Colonic mucosa (tissue), 4 donors: ENCODE results near the gene HTR2A. TPM values are rescaled to one million over a fixed set of nuclear protein-coding genes. Genes with fewer than 3 reads are reported as not detected.

Experiments
- DNase-seq: peaks from one replicate; pipeline ENCODE4 v3.0.0-alpha.2; 2020
- H3K27ac ChIP-seq: fragments of 200-600 bp; one replicate; pipeline ENCODE4 v1.8.0; 2021
- H3K27me3 ChIP-seq: fragments of 200-600 bp; one replicate; pipeline ENCODE4 v1.8.0; 2021
- H3K36me3 ChIP-seq: fragments of 200-600 bp; one replicate; pipeline ENCODE4 v1.8.0; 2021
- H3K4me1 ChIP-seq: fragments of 200-600 bp; one replicate; pipeline ENCODE4 v1.8.0; 2021; ENCODE audit warnings: mild to moderate bottlenecking
- H3K4me3 ChIP-seq: fragments of 200-600 bp; one replicate; pipeline ENCODE4 v1.8.0; 2021
- H3K9ac ChIP-seq, 2 donors: one replicate each; pipeline ENCODE4 v1.7.0; 2013; ENCODE audit warnings: control low read depth in 2 of 2, low read depth in 2 of 2, low read length in 2 of 2
- H3K9me3 ChIP-seq: fragments of 200-600 bp; one replicate; pipeline ENCODE4 v1.8.0; 2021
- intact Hi-C: fragments of 100-400 bp; cut with DNase I; formaldehyde crosslinking; loops from one replicate; pipeline ENCODE4 v1.14.1; 2022
- total RNA-seq, 2 donors: library from RNA; stranded (reverse); fragmentation: NEBNext Ultra II Directional in 1 of 2; extraction: Animal tissue kit (Norgen Biotek cat#: 25700) in 1 of 2; gene quantifications; one replicate each; pipeline ENCODE4 v1.2.1, GENCODE V29; 2021
- TF ChIP-seq, protein P1 (sequence below): fragments of 200-600 bp; IDR thresholded peaks from one replicate; pipeline ENCODE4 v1.8.0; 2022; ENCODE audit warnings: antibody characterized with exemption, mild to moderate bottlenecking
- donor health status: healthy.
- donor health status: DM: no; HTN: no; CAD: no.
- donor health status: DM: no; HTN: no; CAD: no.

HTR2A gene
- total RNA-seq, 2 donors from 2014 or later, result 0.19 to 0.35 TPM

DNA sequence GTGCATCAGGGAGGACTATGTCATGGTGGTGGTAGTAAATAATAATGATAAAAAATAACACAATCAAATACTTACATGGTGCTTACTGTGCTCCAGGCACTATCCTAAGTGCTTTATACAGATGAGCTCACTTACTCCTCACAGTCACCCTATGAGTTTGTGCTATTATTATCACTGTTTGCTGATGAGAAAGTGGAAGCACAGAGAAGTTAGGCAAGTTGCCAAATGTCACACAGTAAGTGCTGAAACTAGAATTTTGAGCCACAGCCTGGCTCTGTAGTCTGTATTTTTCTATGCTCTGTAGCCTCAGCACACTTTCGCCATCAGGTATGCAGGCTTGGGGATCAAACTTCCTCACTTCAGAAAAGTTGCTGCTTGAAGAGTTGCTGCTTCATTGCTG lies 46.6 kb downstream of the HTR2A start:
- DNase-seq, result no peak
- intact Hi-C loops, result no loop called here
- Histone ChIP-seq H3K27me3 (no peaks in the 10 kb centered on the region), H3K9ac (no peak overlapping the region), H3K4me1 (no peaks in the 10 kb centered on the region), H3K36me3 (no peaks in the 10 kb centered on the region), H3K27ac (no peak overlapping the region), H3K9me3 (no peaks in the 10 kb centered on the region), H3K4me3 (no peak overlapping the region)
- TF ChIP-seq, protein P1, sequence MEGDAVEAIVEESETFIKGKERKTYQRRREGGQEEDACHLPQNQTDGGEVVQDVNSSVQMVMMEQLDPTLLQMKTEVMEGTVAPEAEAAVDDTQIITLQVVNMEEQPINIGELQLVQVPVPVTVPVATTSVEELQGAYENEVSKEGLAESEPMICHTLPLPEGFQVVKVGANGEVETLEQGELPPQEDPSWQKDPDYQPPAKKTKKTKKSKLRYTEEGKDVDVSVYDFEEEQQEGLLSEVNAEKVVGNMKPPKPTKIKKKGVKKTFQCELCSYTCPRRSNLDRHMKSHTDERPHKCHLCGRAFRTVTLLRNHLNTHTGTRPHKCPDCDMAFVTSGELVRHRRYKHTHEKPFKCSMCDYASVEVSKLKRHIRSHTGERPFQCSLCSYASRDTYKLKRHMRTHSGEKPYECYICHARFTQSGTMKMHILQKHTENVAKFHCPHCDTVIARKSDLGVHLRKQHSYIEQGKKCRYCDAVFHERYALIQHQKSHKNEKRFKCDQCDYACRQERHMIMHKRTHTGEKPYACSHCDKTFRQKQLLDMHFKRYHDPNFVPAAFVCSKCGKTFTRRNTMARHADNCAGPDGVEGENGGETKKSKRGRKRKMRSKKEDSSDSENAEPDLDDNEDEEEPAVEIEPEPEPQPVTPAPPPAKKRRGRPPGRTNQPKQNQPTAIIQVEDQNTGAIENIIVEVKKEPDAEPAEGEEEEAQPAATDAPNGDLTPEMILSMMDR, result no peak

DNA sequence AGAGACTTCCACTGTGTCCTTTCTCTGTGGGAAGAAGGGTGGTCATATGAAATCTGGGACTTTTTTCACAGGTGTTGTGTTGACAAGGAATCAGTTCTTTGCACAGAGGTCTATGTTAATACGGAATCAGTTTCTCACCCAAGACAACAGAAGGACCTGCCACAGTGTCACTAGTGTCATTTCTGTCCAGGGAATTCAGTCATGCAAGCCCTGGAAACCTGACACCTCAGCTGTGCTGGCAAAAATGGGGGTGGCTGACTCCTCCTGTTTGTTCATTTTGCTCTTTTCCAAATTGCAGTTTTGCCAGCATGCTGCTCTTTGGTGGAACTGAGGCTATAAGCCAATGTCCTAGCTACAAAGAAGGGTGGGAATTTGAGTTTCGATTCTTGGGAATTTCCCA lies 50.1 kb downstream of the HTR2A start:
- Histone ChIP-seq H3K27ac (no peak overlapping the region), H3K9ac (no peak overlapping the region), H3K36me3 (no peaks in the 10 kb centered on the region), H3K27me3 (no peaks in the 10 kb centered on the region), H3K4me3 (no peak overlapping the region), H3K4me1 (no peaks in the 10 kb centered on the region), H3K9me3 (no peaks in the 10 kb centered on the region)
- no peak for DNase-seq
- TF ChIP-seq, protein P1, result no peak
- intact Hi-C loops, result no loop called here

DNA sequence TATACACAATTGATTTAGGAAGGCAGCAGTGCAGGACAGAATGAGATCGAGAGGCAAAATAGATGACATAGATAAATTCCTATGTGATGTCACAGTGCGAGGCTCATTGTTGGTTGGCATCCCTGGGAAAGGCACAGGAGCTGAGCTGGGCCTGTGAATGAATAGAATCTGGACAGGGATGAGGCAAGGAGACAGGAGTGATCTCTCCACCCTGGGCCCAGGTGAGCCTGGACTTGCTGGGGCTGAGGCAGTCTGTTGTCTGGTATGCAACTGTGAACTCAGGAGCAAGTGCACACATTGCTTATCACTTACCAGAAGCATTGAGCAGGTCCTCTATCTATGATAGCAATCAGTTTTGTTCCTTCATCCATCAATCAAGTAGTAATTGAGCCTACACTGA lies 51.7 kb downstream of the HTR2A start:
- H3K9me3 ChIP-seq, result no peaks in the 10 kb centered on the region
- H3K4me3 ChIP-seq, result no peak overlapping the region
- no peak overlapping the region for H3K9ac ChIP-seq
- intact Hi-C loops, result no loop called here
- no peak for DNase-seq
- no peaks in the 10 kb centered on the region for H3K36me3 ChIP-seq
- H3K27ac ChIP-seq, result no peak overlapping the region
- no peaks in the 10 kb centered on the region for H3K27me3 ChIP-seq
- H3K4me1 ChIP-seq, result no peaks in the 10 kb centered on the region
- TF ChIP-seq, protein P1, result no peak

DNA sequence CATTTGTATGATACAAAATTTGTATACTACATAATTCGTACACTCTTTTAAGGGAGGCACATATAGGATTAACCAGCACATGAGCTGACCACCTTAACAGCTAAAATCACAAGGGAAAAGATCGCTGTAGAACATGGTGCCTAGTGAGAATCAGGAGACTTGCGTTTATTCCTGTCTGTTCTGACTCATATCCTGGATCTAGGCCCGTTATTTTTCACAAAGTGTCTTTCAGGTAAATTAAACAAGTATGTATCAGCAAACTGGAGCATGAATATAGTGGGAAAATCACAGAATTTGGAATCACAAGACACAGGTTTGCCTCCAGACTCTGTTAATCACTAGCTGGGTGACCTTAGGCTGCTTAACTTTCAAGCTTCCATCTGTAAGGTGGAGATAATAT lies 52.4 kb downstream of the HTR2A start:
- Histone ChIP-seq H3K36me3 (no peaks in the 10 kb centered on the region), H3K9ac (no peak overlapping the region), H3K4me1 (no peaks in the 10 kb centered on the region), H3K27ac (no peak overlapping the region), H3K9me3 (no peaks in the 10 kb centered on the region), H3K4me3 (no peak overlapping the region), H3K27me3 (no peaks in the 10 kb centered on the region)
- no peak for DNase-seq
- TF ChIP-seq, protein P1, result no peak
- intact Hi-C loops, result no loop called here

- intact Hi-C loops, result loop anchor here (10.0 kb wide), 1 partner anchor 135 kb away; no protein-coding TSS in a partner anchor
- H3K4me3 ChIP-seq, result no peak overlapping the region
- H3K27me3 ChIP-seq, result no peaks in the 10 kb centered on the region
- no peaks in the 10 kb centered on the region for H3K4me1 ChIP-seq
- TF ChIP-seq, protein P1, result no peak
- H3K9ac ChIP-seq, result no peak overlapping the region
- H3K27ac ChIP-seq, result no peak overlapping the region
- H3K9me3 ChIP-seq, result no peaks in the 10 kb centered on the region
- no peak for DNase-seq
- no peaks in the 10 kb centered on the region for H3K36me3 ChIP-seq
Observed at GRCh38 chr13:46839399-46839798, 57.5 kb downstream of the HTR2A start.
